ENCODE measurements around the gene ASB2. TPM values are rescaled to one million over a fixed set of nuclear protein-coding genes. Genes with fewer than 3 reads are reported as not detected.

Gene ASB2, protein sequence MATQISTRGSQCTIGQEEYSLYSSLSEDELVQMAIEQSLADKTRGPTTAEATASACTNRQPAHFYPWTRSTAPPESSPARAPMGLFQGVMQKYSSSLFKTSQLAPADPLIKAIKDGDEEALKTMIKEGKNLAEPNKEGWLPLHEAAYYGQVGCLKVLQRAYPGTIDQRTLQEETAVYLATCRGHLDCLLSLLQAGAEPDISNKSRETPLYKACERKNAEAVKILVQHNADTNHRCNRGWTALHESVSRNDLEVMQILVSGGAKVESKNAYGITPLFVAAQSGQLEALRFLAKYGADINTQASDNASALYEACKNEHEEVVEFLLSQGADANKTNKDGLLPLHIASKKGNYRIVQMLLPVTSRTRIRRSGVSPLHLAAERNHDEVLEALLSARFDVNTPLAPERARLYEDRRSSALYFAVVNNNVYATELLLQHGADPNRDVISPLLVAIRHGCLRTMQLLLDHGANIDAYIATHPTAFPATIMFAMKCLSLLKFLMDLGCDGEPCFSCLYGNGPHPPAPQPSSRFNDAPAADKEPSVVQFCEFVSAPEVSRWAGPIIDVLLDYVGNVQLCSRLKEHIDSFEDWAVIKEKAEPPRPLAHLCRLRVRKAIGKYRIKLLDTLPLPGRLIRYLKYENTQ
- 1 to 10 TPM in 2 of 4 donors, under 1 TPM in 2; 0.79 to 2.5 (median 0.95) TPM for total RNA-seq

GRCh38 chr14:93976477-93977057 lies at the start of gene ASB2:
ASB2 (minus strand) TSS chr14:93976570; CDS start chr14:93964539, 12,031 bp downstream.
- H3K36me3 ChIP-seq = no peaks in the 10 kb centered on the region
- H3K4me1 ChIP-seq = peaks cover under 1% of the 10 kb centered on the region
- H3K4me3 ChIP-seq = peak within 1 kb of the TSS; percentile 20
- 42% methylated on average over 12 of the region's 12 CpGs for WGBS
- peak within 1 kb of the TSS; percentile 38 for H3K27ac ChIP-seq
- no peak for DNase-seq (ENCODE audit: low spot score in 2 of 2)
- no peaks in the 10 kb centered on the region for H3K27me3 ChIP-seq
- no peaks in the 10 kb centered on the region for H3K9me3 ChIP-seq
- no peak for TF ChIP-seq POLR2AphosphoS5 (IDR thresholded peaks at IDR 0.05)
- no peak for TF ChIP-seq EP300 (IDR thresholded peaks at IDR 0.05)
- no peak for TF ChIP-seq CTCF (IDR thresholded peaks at IDR 0.05)
- no peak for TF ChIP-seq POLR2A (IDR thresholded peaks at IDR 0.05)

GRCh38 chr14:94025720-94026119 lies 49.4 kb upstream of the ASB2 start:
- Histone ChIP-seq H3K27ac (no peak overlapping the region), H3K27me3 (no peaks in the 10 kb centered on the region), H3K9me3 (no peaks in the 10 kb centered on the region), H3K36me3 (no peaks in the 10 kb centered on the region), H3K4me1 (peaks cover 14% of the 10 kb centered on the region), H3K4me3 (peak overlapping the region; percentile 69)
- DNase-seq (ENCODE audit: low spot score in 2 of 2) = no peak
- TF ChIP-seq POLR2AphosphoS5 (IDR thresholded peaks at IDR 0.05) = no peak
- no peak for TF ChIP-seq POLR2A (IDR thresholded peaks at IDR 0.05)
- no peak for TF ChIP-seq CTCF (IDR thresholded peaks at IDR 0.05)
- TF ChIP-seq EP300 (IDR thresholded peaks at IDR 0.05) = no peak
- WGBS = 44% methylated on average over 6 of the region's 6 CpGs

DNA sequence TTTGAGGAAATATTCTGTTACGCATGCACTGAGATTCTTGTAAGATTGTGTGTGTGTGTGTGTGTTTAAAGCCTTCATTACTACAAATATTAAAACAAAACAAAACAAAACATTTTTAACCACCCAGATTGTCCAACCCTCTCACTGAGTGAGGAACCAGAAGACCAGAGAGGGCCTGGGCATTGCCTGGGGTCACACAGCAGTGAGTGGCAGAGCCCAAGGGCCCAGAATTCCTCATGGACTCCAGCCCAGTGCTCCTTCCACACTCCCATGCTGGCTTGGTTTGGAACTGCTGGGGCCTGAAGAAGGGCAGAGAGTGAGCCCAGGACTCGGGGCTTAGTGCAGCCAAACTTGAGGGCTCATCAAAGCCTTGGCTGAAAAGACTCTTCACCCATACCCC lies 48.2 kb upstream of the ASB2 start:
- Histone ChIP-seq H3K4me1 (peaks cover 14% of the 10 kb centered on the region), H3K4me3 (no peak overlapping the region), H3K27ac (no peak overlapping the region), H3K36me3 (no peaks in the 10 kb centered on the region), H3K27me3 (no peaks in the 10 kb centered on the region), H3K9me3 (no peaks in the 10 kb centered on the region)
- TF ChIP-seq EP300 (IDR thresholded peaks at IDR 0.05) (no peak), POLR2AphosphoS5 (IDR thresholded peaks at IDR 0.05) (no peak), POLR2A (IDR thresholded peaks at IDR 0.05) (no peak), CTCF (IDR thresholded peaks at IDR 0.05) (no peak)
- 100% methylated on average over 2 of the region's 2 CpGs for WGBS
- DNase-seq (ENCODE audit: low spot score in 2 of 2) = no peak

- no peak for DNase-seq (ENCODE audit: low spot score in 2 of 2)
- Histone ChIP-seq H3K27ac (no peak overlapping the region), H3K9me3 (no peaks in the 10 kb centered on the region), H3K27me3 (no peaks in the 10 kb centered on the region), H3K4me1 (peaks cover 14% of the 10 kb centered on the region), H3K36me3 (no peaks in the 10 kb centered on the region), H3K4me3 (no peak overlapping the region)
- WGBS = 54% methylated on average over 8 of the region's 10 CpGs
- no peak for TF ChIP-seq EP300 (IDR thresholded peaks at IDR 0.05)
- TF ChIP-seq POLR2A (IDR thresholded peaks at IDR 0.05) = no peak
- no peak for TF ChIP-seq CTCF (IDR thresholded peaks at IDR 0.05)
- TF ChIP-seq POLR2AphosphoS5 (IDR thresholded peaks at IDR 0.05) = no peak
These were observed 46.4 kb upstream of the ASB2 start for GRCh38 chr14:94022532-94023411.

Data from suprapubic skin (tissue), 4 donors.